ENCODE measurements around the gene CHD6. TPM values are rescaled to one million over a fixed set of nuclear protein-coding genes. Genes with fewer than 3 reads are reported as not detected.

Gene CHD6
- total and polyA plus RNA-seq, 3 donors from 2014 or later: 21.3 to 73.9 (median 71.5) TPM

GRCh38 chr20:41365777-41366545 is 252.2 kb downstream of the CHD6 start:
- Histone ChIP-seq H3K4me1 (peaks cover 5% of the 10 kb centered on the region), H3K27me3 (no peaks in the 10 kb centered on the region), H3K27ac (no peak overlapping the region), H3K4me3 (peak overlapping the region; percentile 37 to 50), H3K36me3 (ENCODE audit: low read depth, missing control alignments) (no peaks in the 10 kb centered on the region), H3K9me3 (no peaks in the 10 kb centered on the region)
- DNase-seq: no peak
- TF ChIP-seq POLR2A (IDR thresholded peaks at IDR 0.05) (no peak), CTCF (IDR thresholded peaks at IDR 0.05) (no peak)
- intact Hi-C loops (cut with DNase I; ENCODE audit: low total_unique reads): no loop called here
- WGBS, 2 donors: 2 to 10% methylated on average over 2 to 76 of the region's 76 CpGs

GRCh38 chr20:41364967-41365765 is 253.0 kb downstream of the CHD6 start:
- Histone ChIP-seq H3K4me1 (peaks cover 5% of the 10 kb centered on the region), H3K27me3 (no peaks in the 10 kb centered on the region), H3K9me3 (no peaks in the 10 kb centered on the region), H3K27ac (no peak overlapping the region), H3K36me3 (ENCODE audit: low read depth, missing control alignments) (no peaks in the 10 kb centered on the region), H3K4me3 (peak overlapping the region in 1 of 2 donors; percentile 50)
- 58 to 76% methylated on average over 14 to 19 of the region's 19 CpGs for WGBS, 2 donors
- TF ChIP-seq POLR2A (IDR thresholded peaks at IDR 0.05) (no peak), CTCF (IDR thresholded peaks at IDR 0.05) (no peak)
- DNase-seq: no peak
- intact Hi-C loops (cut with DNase I; ENCODE audit: low total_unique reads): no loop called here

GRCh38 chr20:41364236-41364855 is 253.8 kb downstream of the CHD6 start:
- H3K4me1 ChIP-seq: peaks cover 11% of the 10 kb centered on the region
- intact Hi-C loops (cut with DNase I; ENCODE audit: low total_unique reads): no loop called here
- no peaks in the 10 kb centered on the region for H3K9me3 ChIP-seq
- TF ChIP-seq CTCF (IDR thresholded peaks at IDR 0.05) (no peak), POLR2A (IDR thresholded peaks at IDR 0.05) (no peak)
- no peak overlapping the region for H3K27ac ChIP-seq
- WGBS, 2 donors: 91 to 97% methylated on average over 5 to 13 of the region's 13 CpGs
- no peaks in the 10 kb centered on the region for H3K36me3 ChIP-seq (ENCODE audit: low read depth, missing control alignments)
- H3K27me3 ChIP-seq: no peaks in the 10 kb centered on the region
- no peak for DNase-seq
- H3K4me3 ChIP-seq: no peak overlapping the region

- Histone ChIP-seq H3K9me3 (no peaks in the 10 kb centered on the region), H3K4me1 (peaks cover 11% of the 10 kb centered on the region), H3K27me3 (no peaks in the 10 kb centered on the region), H3K4me3 (no peak overlapping the region), H3K27ac (no peak overlapping the region), H3K36me3 (ENCODE audit: low read depth, missing control alignments) (no peaks in the 10 kb centered on the region)
- DNase-seq: no peak
- TF ChIP-seq CTCF (IDR thresholded peaks at IDR 0.05): no peak
- no peak for TF ChIP-seq POLR2A (IDR thresholded peaks at IDR 0.05)
- intact Hi-C loops (cut with DNase I; ENCODE audit: low total_unique reads): no loop called here
- WGBS, 2 donors: 89 to 94% methylated on average over 5 to 7 of the region's 7 CpGs
These were observed 254.6 kb downstream of the CHD6 start for GRCh38 chr20:41363601-41364000.

All from testis (tissue), 3 donors.